GM19328 (cell line): ENCODE results near the gene LRIT1.
A peak's percentile ranks its signal among the peaks of the same experiment; 100 is the strongest.

Experiments
- ATAC-seq: cut with Tn5 transposase; IDR thresholded peaks from one replicate; pipeline ENCODE4 v1.9.1; 2021; ENCODE audit warnings: mild to moderate bottlenecking, moderate library complexity; ENCODE audit not compliant: unreplicated experiment

Gene LRIT1

GRCh38 chr10:84195044-84195830 is 46.1 kb downstream of the LRIT1 start:
- no peak for ATAC-seq

- peak; percentile 62 for ATAC-seq
Measured at GRCh38 chr10:84194424-84195043, 46.8 kb downstream of the LRIT1 start, which contains the start of gene CDHR1. TSS of gene CDHR1 (plus strand) at chr10:84194537. CDS start at chr10:84194761, 224 bp downstream.

- no peak for ATAC-seq
Measured at GRCh38 chr10:84193846-84194423, 47.4 kb downstream of the LRIT1 start.

GRCh38 chr10:84193327-84193726 is 48.0 kb downstream of the LRIT1 start:
- ATAC-seq = no peak

GRCh38 chr10:84191106-84191505 is 50.2 kb downstream of the LRIT1 start:
- no peak for ATAC-seq

- ATAC-seq = no peak
Measured at GRCh38 chr10:84190621-84191020, 50.7 kb downstream of the LRIT1 start.

- no peak for ATAC-seq
Measured at GRCh38 chr10:84188815-84189214, 52.5 kb downstream of the LRIT1 start.

GRCh38 chr10:84185526-84186175 is 55.7 kb downstream of the LRIT1 start:
- ATAC-seq = no peak

GRCh38 chr10:84184517-84184916 is 56.8 kb downstream of the LRIT1 start:
- ATAC-seq = no peak

GRCh38 chr10:84181631-84182030 is 59.7 kb downstream of the LRIT1 start:
- no peak for ATAC-seq
